Keratinocyte (primary cell): ENCODE data around the gene RCVRN.

Source experiments
- CTCF ChIP-seq, 3 experiments: IDR thresholded peaks in 1 of 3; conservative IDR thresholded peaks in 1 of 3; optimal IDR thresholded peaks in 1 of 3; 2 replicates in 2 of 3; 3 replicates in 1 of 3; pipeline versions ENCODE3 to v1.5.1; 2011; ENCODE audit warnings: low read length in 3 of 3, mild to moderate bottlenecking in 3 of 3, moderate library complexity in 2 of 3, control low read depth in 1 of 3, inconsistent platforms in 1 of 3; ENCODE audit not compliant: insufficient read depth in 2 of 3; ENCODE audit errors: extremely low read depth in 1 of 3
- EZH2 ChIP-seq: IDR thresholded peaks from one replicate; pipeline ENCODE4 v1.6.1; 2012; ENCODE audit warnings: inconsistent platforms, mild to moderate bottlenecking, low read length, moderate library complexity

GRCh38 chr17:9940841-9941240 lies 35.8 kb upstream of the RCVRN start:
- TF ChIP-seq CTCF (optimal IDR thresholded peaks at IDR 0.05 in 1 of 3, IDR thresholded peaks at IDR 0.05 in 1 of 3, conservative IDR thresholded peaks at IDR 0.05 in 1 of 3; ENCODE audit: extremely low read depth in 1 of 3, insufficient read depth in 2 of 3, low read length in 3 of 3), result no peak
- no peak for TF ChIP-seq EZH2
